ENCODE results near the gene ITPKB.

Gene ITPKB

DNA sequence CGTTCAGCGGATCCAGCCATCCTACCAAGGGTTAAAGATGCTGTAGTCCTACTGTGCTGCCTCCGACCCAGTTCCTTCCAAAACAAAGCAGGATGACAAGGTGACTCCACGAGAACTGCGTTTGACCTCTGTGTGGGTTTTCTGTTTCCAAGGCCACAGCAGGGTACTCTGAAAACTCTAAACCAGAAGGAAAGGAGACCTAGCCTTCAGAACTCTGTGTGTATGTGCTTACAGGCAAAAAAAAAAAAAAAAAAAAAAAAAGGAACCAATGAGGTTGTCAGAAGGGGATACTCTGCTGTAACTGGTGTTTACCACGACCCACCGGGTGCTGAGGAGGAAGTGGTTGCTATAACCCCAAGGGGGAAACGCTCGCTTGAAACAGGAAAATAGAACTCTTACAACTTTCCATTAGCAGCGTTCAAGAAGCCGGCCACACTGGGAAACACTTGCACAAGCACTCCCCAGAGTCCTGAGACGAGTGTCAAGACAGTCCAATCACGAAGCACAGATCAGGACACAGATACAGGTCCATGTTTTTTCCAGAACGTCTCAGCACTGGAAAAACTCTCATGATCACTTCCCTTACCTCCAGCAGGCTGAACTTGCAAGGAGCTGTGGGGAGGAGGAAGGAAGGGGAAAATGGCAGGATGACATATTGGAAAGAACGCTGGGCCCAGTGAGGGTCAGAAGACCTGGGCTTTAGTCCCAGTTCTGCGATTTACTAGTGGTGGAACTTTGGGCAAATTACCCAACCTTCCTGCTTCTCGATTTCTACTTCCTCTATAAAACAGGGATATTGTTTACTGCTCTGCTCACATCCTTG, 64.0 kb downstream of the ITPKB start:
- DNase-seq (ENCODE audit: insufficient read length, low spot score) (no peak), FAIRE-seq (no peak)
- TF ChIP-seq, protein P1, sequence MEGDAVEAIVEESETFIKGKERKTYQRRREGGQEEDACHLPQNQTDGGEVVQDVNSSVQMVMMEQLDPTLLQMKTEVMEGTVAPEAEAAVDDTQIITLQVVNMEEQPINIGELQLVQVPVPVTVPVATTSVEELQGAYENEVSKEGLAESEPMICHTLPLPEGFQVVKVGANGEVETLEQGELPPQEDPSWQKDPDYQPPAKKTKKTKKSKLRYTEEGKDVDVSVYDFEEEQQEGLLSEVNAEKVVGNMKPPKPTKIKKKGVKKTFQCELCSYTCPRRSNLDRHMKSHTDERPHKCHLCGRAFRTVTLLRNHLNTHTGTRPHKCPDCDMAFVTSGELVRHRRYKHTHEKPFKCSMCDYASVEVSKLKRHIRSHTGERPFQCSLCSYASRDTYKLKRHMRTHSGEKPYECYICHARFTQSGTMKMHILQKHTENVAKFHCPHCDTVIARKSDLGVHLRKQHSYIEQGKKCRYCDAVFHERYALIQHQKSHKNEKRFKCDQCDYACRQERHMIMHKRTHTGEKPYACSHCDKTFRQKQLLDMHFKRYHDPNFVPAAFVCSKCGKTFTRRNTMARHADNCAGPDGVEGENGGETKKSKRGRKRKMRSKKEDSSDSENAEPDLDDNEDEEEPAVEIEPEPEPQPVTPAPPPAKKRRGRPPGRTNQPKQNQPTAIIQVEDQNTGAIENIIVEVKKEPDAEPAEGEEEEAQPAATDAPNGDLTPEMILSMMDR (IDR thresholded peaks at IDR 0.05; ENCODE audit: insufficient read depth, missing control alignments), result no peak

DNA sequence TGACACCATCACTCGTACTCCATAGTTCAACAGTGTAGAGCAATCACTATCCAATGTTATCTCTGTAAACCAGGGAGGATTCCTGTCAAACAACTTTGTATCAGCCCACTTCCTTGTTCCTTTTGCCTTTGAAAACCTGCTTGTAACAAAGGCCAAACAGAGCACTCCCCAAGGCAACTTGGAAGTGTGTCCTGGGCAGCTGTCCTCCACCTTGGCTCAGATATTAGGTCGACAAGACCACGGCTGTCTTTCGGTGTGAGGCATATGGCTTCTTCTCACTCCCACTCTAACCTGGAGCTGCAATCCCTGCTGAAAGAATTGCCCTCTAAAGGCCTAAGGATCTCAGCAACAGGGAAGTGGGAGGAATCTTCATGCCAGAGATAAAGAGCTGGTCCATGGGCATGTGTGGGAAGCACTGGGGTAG, 66.7 kb downstream of the ITPKB start:
- no peak for FAIRE-seq
- no peak for DNase-seq (ENCODE audit: insufficient read length, low spot score)
- TF ChIP-seq, protein P1 (IDR thresholded peaks at IDR 0.05; ENCODE audit: insufficient read depth, missing control alignments), result no peak

DNA sequence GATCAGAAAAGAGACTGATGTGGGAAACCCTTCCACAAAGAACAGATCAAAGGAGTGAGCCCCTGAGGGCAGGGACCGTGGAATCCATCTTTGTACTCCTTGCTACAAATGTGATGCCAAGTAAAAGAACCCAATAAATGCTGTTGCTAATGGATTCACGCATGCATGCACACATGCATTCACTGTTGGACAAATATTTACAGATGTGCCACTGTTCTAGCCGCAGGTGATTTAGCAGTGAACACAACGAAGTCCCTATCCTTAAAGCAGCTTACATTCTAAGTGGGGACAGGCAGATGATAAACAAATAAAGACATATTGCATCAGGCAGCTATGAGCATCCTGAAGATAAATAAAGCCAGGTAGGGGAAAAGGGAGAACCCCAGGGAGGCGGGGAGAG, 67.8 kb downstream of the ITPKB start:
- DNase-seq (ENCODE audit: insufficient read length, low spot score) (no peak), FAIRE-seq (no peak)

DNA sequence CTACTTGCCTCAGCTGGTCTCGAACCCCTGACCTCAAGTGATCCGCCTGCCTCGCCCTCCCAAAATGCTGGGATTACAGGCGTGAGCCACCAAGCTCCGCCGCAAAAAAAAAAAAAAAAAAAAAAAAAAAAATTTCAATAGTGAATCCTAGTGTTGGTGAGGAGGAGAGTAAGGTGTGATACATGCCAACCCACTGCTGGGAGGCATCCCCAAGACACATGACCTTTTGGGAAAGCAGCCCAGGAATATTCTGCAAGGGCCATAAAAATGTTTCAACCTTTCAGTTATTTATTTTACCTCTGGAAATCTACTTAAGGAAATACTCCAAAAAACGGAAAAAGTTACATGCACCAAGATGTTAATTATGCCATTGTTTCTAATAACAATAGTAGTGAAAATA, 69.0 kb downstream of the ITPKB start:
- no peak for FAIRE-seq
- DNase-seq (ENCODE audit: insufficient read length, low spot score), result no peak
- TF ChIP-seq, protein P1 (IDR thresholded peaks at IDR 0.05; ENCODE audit: insufficient read depth, missing control alignments), result no peak

More for the DNA sequence above, 67.8 kb downstream of the ITPKB start:
- TF ChIP-seq, protein P1 (IDR thresholded peaks at IDR 0.05; ENCODE audit: insufficient read depth, missing control alignments), result no peak

DNA sequence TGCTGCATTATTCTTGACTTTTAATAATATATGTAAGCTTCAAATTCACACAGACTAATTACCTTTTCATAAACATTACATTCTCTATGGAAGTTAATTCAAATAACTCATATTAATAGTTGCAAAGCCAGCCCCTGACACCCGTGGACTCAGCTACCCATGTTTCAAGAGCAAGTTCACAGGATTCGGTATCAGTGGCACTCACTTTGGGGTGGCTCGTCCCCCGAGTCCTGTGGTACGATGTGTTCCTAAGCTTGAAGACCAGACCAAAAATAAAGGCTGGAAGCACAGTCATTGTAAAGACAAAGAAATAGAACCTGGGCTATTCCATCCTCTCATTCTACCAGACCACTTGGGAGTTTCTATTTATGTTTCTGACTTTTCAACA, 70.9 kb downstream of the ITPKB start:
- DNase-seq (ENCODE audit: insufficient read length, low spot score), result no peak
- no peak for FAIRE-seq
- TF ChIP-seq, protein P1 (IDR thresholded peaks at IDR 0.05; ENCODE audit: insufficient read depth, missing control alignments), result no peak

DNA sequence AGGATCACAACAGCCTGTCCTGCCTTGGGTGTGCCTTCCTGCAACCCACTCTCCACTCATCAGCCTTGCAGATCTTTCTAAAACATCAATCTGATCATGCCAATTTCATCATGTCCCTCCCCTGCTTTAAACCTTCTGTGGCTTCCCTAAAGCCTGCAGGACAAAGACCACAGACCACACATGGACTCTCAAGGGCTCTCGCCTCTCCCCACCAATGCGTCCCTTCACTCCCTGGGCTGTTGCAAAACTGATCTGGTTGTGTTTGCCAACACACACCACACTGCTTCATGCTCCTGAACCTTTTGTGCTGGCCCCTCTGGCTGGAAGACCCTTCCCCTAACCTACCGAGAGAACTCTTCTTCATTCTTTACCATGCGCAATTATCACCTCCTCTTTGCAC, 72.4 kb downstream of the ITPKB start:
- TF ChIP-seq, protein P1 (IDR thresholded peaks at IDR 0.05; ENCODE audit: insufficient read depth, missing control alignments), result no peak
- DNase-seq (ENCODE audit: insufficient read length, low spot score), result no peak
- no peak for FAIRE-seq

DNA sequence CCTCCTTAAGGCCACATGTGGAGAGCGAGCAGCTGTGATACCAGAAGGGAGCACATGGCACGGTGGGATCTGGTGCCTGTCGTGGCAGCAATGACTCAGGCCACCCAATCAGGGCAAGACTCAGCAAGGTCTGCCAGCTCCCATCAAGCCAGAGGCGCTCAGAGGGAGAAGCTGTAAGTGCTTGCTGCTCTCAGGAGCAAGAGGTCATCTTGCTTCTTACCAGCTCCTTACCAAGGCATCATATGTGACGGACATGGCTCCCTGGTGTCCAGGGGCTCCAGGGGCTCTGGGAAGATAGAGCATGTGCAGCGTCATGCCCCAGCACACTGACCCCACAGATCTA, 72.9 kb downstream of the ITPKB start:
- DNase-seq (ENCODE audit: insufficient read length, low spot score), result no peak
- TF ChIP-seq, protein P1 (IDR thresholded peaks at IDR 0.05; ENCODE audit: insufficient read depth, missing control alignments), result no peak
- FAIRE-seq, result no peak

Data from D721Med (cell line).